Measurements from ENCODE around the gene RUNX3. TPM values are rescaled to one million over a fixed set of nuclear protein-coding genes. Genes with fewer than 3 reads are reported as not detected.
A peak's percentile ranks its signal among the peaks of the same experiment; 100 is the strongest.

RUNX3 gene
- total and polyA plus RNA-seq, 8 donors = 0.98 to 8.7 (median 1.5) TPM

DNA sequence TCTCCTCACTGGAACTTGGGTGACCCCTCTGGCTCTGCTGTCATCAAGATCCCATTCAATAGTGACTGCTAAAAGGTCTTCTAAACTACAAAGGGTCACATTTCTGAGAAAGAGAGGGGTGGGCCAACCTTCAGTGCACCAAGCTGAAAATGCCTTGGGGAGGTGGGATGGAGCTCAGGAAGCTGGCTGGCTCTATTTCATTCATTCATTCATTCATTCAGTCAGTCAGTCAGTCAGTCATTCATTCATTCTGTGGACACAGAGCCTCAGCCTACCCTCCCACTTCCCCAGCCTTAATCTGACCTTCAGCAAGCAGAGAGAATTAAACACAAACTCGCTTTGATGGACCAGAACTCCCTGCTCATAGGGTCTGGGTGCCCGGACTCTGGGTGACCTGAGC, 11.7 kb downstream of the RUNX3 start:
- intact Hi-C loops (cut with DNase I) = no loop called here
- H3K9me3 ChIP-seq = no peaks in the 10 kb centered on the region

DNA sequence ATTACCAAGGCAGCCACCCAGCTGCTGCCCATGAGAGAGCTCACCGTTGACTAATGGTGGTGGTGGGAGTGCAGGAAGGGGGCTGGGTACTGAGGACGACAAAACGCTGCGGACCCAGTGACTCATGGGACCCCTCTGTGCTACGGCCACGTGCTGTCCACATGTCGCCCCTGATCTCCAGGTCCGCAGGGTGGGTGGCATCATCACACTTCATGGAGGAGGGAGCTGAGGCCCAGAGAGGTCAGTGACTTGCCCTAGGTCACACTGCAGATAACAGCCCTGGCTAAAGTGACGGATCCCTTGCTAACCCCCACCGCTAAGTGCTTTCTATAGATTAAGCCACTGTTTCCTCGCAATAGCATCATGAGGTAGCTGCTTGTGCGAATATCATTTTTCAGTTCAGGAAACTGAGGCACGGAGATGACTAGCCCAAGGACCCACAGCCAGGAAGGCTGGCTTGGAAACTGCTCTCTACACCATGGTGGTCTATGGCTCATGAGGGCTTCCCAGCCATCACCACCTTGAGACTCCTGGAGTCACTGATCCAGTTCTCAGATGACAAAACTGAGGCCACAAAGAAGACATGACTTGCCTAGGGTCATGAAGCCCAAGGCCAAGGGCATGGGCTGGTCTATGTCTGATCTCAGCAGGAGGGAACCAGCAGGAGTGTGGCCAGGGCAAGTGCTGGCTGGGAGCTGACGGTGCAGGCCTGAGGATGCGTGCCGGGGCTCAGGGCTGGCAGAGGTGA, 12.6 kb downstream of the RUNX3 start:
- Histone ChIP-seq H3K27ac (no peak overlapping the region), H3K4me1 (no peaks in the 10 kb centered on the region), H3K27me3 (peaks cover 0 to 18% of the 10 kb centered on the region in 2 donors), H3K9me3 (no peaks in the 10 kb centered on the region), H3K4me3 (no peak overlapping the region), H3K36me3 (peaks cover 0 to 31% of the 10 kb centered on the region in 2 donors)
- no peak for ATAC-seq
- TF ChIP-seq, protein P1, sequence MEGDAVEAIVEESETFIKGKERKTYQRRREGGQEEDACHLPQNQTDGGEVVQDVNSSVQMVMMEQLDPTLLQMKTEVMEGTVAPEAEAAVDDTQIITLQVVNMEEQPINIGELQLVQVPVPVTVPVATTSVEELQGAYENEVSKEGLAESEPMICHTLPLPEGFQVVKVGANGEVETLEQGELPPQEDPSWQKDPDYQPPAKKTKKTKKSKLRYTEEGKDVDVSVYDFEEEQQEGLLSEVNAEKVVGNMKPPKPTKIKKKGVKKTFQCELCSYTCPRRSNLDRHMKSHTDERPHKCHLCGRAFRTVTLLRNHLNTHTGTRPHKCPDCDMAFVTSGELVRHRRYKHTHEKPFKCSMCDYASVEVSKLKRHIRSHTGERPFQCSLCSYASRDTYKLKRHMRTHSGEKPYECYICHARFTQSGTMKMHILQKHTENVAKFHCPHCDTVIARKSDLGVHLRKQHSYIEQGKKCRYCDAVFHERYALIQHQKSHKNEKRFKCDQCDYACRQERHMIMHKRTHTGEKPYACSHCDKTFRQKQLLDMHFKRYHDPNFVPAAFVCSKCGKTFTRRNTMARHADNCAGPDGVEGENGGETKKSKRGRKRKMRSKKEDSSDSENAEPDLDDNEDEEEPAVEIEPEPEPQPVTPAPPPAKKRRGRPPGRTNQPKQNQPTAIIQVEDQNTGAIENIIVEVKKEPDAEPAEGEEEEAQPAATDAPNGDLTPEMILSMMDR (IDR thresholded peaks at IDR 0.05) = no peak
- intact Hi-C loops (cut with DNase I) = no loop called here
- no peak for DNase-seq

More for the DNA sequence above, 11.7 kb downstream of the RUNX3 start:
- TF ChIP-seq, protein P1 (IDR thresholded peaks at IDR 0.05) = no peak
- H3K27me3 ChIP-seq = peaks cover 0 to 26% of the 10 kb centered on the region in 2 donors
- no peak for DNase-seq
- no peak overlapping the region for H3K4me3 ChIP-seq
- no peak for ATAC-seq
- H3K27ac ChIP-seq = no peak overlapping the region
- H3K4me1 ChIP-seq = no peaks in the 10 kb centered on the region
- H3K36me3 ChIP-seq = peaks cover 0 to 31% of the 10 kb centered on the region in 2 donors

DNA sequence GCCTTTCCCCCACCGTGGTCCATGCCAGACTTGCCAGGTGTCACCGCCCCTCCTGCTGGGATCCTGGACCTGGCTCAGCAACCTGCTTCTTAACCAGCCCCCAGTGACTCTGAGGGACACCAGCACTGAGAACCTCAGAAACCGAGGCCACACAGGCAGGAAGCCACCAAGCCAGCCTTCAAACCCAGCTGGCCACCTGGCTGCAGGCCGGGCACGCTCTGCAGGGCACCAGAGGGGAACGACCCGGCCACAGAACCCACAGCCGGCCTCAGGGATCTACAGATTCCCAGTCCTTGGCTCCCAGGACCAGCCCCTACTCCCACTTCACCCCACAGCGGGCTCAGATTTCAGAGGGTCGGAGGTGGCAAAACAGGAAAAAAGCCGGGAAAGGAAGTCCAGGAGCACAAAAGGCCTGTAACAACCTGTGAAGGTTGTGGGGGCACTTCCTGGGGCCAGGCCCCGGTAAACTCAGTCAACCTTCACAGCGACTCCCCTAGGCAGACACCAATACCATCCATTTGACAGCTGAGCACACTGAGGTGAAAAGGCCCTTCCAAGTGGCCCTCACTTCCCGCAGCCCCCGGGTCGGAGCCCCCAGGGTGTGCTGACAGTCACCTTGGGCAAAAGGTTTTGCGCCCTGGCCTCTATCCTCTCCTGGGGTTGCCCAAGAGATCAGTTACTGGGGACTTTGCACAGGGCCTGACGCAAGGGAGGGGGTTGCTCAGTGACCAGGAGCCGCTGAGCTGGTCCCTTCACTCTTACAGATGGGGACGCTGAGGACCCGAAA, 14.1 kb downstream of the RUNX3 start:
- Histone ChIP-seq H3K4me1 (no peaks in the 10 kb centered on the region), H3K9me3 (no peaks in the 10 kb centered on the region), H3K27me3 (peaks cover 0 to 13% of the 10 kb centered on the region in 2 donors), H3K4me3 (no peak overlapping the region), H3K27ac (no peak overlapping the region), H3K36me3 (peaks cover 0 to 37% of the 10 kb centered on the region in 2 donors)
- DNase-seq (no peak), ATAC-seq (no peak)
- TF ChIP-seq, protein P1 (IDR thresholded peaks at IDR 0.05) = no peak
- intact Hi-C loops (cut with DNase I) = no loop called here

DNA sequence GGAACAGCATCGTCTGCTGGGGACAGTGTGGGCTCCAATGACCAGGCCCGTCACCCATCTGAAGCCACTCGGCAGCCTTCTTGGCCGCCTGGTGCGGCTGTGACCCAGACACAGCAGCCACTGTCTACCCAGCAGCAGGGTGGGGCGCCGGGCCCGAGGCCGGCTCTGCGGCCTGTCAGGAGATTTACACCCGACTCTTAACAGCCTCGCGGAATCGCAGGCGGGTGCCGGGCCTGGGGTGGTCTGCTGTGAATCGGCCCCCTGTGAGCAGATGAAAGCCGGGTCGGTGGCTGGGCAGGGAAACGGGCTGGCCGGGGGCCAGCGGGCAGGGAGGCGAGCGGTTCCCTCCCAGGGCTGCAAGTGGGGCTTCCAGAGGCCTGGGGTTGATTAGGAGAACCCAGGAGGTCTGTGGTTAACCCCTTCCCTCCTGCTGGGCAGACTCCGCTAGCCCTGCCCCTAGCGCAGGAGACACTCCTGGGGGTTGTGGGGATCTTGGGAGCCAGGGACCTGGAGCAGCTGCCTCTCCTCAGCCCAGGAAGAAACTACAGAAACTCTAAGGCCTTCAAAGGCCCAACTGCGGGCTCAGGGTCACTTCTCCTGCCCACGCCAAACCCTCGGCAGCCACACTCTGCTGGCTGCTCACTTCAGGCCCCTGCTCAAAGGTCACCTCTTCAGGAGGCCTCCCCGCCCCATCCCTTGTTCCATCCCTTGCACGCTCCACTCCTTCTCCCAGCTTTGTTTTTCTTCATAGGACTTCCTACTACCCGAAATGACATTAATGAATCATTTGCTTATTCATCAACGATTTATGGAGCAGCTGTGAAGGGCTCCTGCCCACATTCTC, 15.6 kb downstream of the RUNX3 start:
- DNase-seq (peak in 2 of 4 donors; percentile 64 to 77), ATAC-seq (no peak)
- H3K27me3 ChIP-seq = peaks cover 0 to 8% of the 10 kb centered on the region in 2 donors
- TF ChIP-seq, protein P1 (IDR thresholded peaks at IDR 0.05) = no peak
- H3K9me3 ChIP-seq = no peaks in the 10 kb centered on the region
- peaks cover 0 to 37% of the 10 kb centered on the region in 2 donors for H3K36me3 ChIP-seq
- H3K27ac ChIP-seq = no peak overlapping the region
- peaks cover 0 to 2% of the 10 kb centered on the region in 2 donors for H3K4me1 ChIP-seq
- H3K4me3 ChIP-seq = no peak overlapping the region
- intact Hi-C loops (cut with DNase I) = no loop called here
